ENCODE measurements around the gene RAB44. TPM values are rescaled to one million over a fixed set of nuclear protein-coding genes. Genes with fewer than 3 reads are reported as not detected.

The RAB44 gene
- total RNA-seq, 4 donors from 2014 or later: 0.30 to 1.0 (median 0.63) TPM

GRCh38 chr6:36706339-36706738, 8.7 kb downstream of the RAB44 start:
- Histone ChIP-seq H3K27ac (no peak overlapping the region), H3K4me3 (no peak overlapping the region), H3K36me3 (no peaks in the 10 kb centered on the region), H3K4me1 (no peaks in the 10 kb centered on the region), H3K27me3 (no peaks in the 10 kb centered on the region), H3K9me3 (no peaks in the 10 kb centered on the region)
- TF ChIP-seq CTCF (IDR thresholded peaks at IDR 0.05): no peak
- no peak for TF ChIP-seq POLR2A (IDR thresholded peaks at IDR 0.05)
- no peak for TF ChIP-seq EP300 (IDR thresholded peaks at IDR 0.05)
- 53 to 67% methylated on average over 1 of the region's 1 CpG for whole genome bisulfite sequencing, 2 donors
- no peak for DNase-seq (ENCODE audit: low spot score in 2 of 2)

GRCh38 chr6:36712816-36713215, 15.2 kb downstream of the RAB44 start:
- no peak for TF ChIP-seq CTCF (IDR thresholded peaks at IDR 0.05)
- no peak for TF ChIP-seq POLR2A (IDR thresholded peaks at IDR 0.05)
- TF ChIP-seq EP300 (IDR thresholded peaks at IDR 0.05): no peak
- H3K27me3 ChIP-seq: no peaks in the 10 kb centered on the region
- H3K9me3 ChIP-seq: no peaks in the 10 kb centered on the region
- no peak overlapping the region for H3K4me3 ChIP-seq
- WGBS, 2 donors: 45 to 63% methylated on average over 4 of the region's 4 CpGs
- H3K27ac ChIP-seq: no peak overlapping the region
- DNase-seq (ENCODE audit: low spot score in 2 of 2): no peak
- no peaks in the 10 kb centered on the region for H3K36me3 ChIP-seq
- H3K4me1 ChIP-seq: no peaks in the 10 kb centered on the region

- H3K9me3 ChIP-seq: no peaks in the 10 kb centered on the region
- WGBS, 2 donors: 80 to 84% methylated on average over 8 of the region's 8 CpGs
- no peaks in the 10 kb centered on the region for H3K27me3 ChIP-seq
- no peak overlapping the region for H3K27ac ChIP-seq
- no peaks in the 10 kb centered on the region for H3K36me3 ChIP-seq
- no peak for TF ChIP-seq EP300 (IDR thresholded peaks at IDR 0.05)
- TF ChIP-seq POLR2A (IDR thresholded peaks at IDR 0.05): no peak
- no peak for TF ChIP-seq CTCF (IDR thresholded peaks at IDR 0.05)
- no peak overlapping the region for H3K4me3 ChIP-seq
- no peak for DNase-seq (ENCODE audit: low spot score in 2 of 2)
- H3K4me1 ChIP-seq: no peaks in the 10 kb centered on the region
These were observed 16.2 kb downstream of the RAB44 start for GRCh38 chr6:36713846-36714245.

GRCh38 chr6:36714511-36714910, 16.9 kb downstream of the RAB44 start:
- Histone ChIP-seq H3K36me3 (no peaks in the 10 kb centered on the region), H3K4me3 (no peak overlapping the region), H3K9me3 (no peaks in the 10 kb centered on the region), H3K27ac (no peak overlapping the region), H3K27me3 (no peaks in the 10 kb centered on the region), H3K4me1 (no peaks in the 10 kb centered on the region)
- no peak for DNase-seq (ENCODE audit: low spot score in 2 of 2)
- no peak for TF ChIP-seq EP300 (IDR thresholded peaks at IDR 0.05)
- no peak for TF ChIP-seq CTCF (IDR thresholded peaks at IDR 0.05)
- TF ChIP-seq POLR2A (IDR thresholded peaks at IDR 0.05): no peak
- WGBS, 2 donors: 78 to 88% methylated on average over 10 of the region's 10 CpGs

GRCh38 chr6:36715469-36715868, 17.8 kb downstream of the RAB44 start:
- Histone ChIP-seq H3K27me3 (no peaks in the 10 kb centered on the region), H3K9me3 (no peaks in the 10 kb centered on the region), H3K27ac (no peak overlapping the region), H3K36me3 (no peaks in the 10 kb centered on the region), H3K4me3 (no peak overlapping the region), H3K4me1 (no peaks in the 10 kb centered on the region)
- no peak for DNase-seq (ENCODE audit: low spot score in 2 of 2)
- WGBS, 2 donors: 70 to 79% methylated on average over 7 of the region's 7 CpGs
- TF ChIP-seq POLR2A (IDR thresholded peaks at IDR 0.05) (no peak), EP300 (IDR thresholded peaks at IDR 0.05) (no peak), CTCF (IDR thresholded peaks at IDR 0.05) (no peak)

Data from tibial nerve (tissue), 4 donors.